ENCODE data around the gene GALNT17.
"Not testable (repeated sequence)": the region's sequence is repeated elsewhere in the genome, so short reads cannot be mapped to it uniquely, and the experiment has no call there.

Gene GALNT17

DNA sequence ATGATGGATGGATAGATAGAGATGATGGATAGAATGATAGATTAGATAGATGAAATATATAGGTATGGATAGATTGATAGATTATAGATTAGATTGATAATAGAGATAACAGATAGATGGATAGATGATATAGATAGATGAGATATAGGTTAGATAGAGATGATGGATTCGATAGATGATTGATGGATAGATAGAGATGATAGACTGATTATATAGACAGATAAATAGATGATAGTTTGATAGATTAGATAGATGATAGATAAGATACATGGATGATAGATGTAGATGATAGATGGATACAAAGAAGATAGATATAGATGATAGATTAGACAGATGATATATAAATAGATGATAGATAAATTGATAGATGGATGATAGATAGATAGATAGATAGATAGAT, 448.1 kb downstream of the GALNT17 start:
- DNase-seq (ENCODE audit: low read depth, low spot score) = no peak
- Histone ChIP-seq H3K9me3 (ENCODE audit: low read depth, low read length) (no peaks in the 10 kb centered on the region), H3K4me3 (no peak overlapping the region), H3K9ac (ENCODE audit: insufficient read length) (no peak overlapping the region), H3K27ac (no peak overlapping the region), H3K36me3 (ENCODE audit: insufficient read depth, low read length) (peaks cover 6% of the 10 kb centered on the region; the same call in 1 of the 2 replicates)
- TF ChIP-seq EZH2 (IDR thresholded peaks at IDR 0.05) = no peak
- TF ChIP-seq POLR2AphosphoS5 (IDR thresholded peaks at IDR 0.05; ENCODE audit: borderline replicate concordance, low read depth, low read length) = no peak
- no peak for TF ChIP-seq FOXP2 (optimal IDR thresholded peaks at IDR 0.05; ENCODE audit: control extremely low read depth, extremely low read length, insufficient read depth)

DNA sequence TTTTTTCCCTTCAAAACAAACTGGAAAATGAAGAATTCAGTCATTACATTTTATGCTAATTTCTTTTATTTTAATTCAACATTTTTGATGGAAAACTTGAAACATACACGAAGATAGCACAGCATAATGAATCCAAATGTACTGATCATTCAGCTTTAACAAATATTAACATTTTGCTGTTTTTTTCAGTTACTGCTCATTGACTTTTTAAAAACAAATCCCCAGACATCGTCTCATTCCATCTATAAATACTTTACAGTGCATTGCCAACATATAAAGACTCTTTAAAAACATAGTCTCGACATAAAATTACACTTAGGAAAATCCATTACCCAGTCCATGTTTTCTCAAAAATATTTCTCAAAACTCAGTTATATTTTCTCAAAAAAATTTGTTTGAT, 452.3 kb downstream of the GALNT17 start:
- no peak for TF ChIP-seq FOXP2 (optimal IDR thresholded peaks at IDR 0.05; ENCODE audit: control extremely low read depth, extremely low read length, insufficient read depth)
- no peak for TF ChIP-seq POLR2AphosphoS5 (IDR thresholded peaks at IDR 0.05; ENCODE audit: borderline replicate concordance, low read depth, low read length)
- no peak for TF ChIP-seq EZH2 (IDR thresholded peaks at IDR 0.05)
- H3K27ac ChIP-seq = no peak overlapping the region; the same call in 1 of the 2 replicates
- no peak for DNase-seq (ENCODE audit: low read depth, low spot score)
- peaks cover 8% of the 10 kb centered on the region for H3K36me3 ChIP-seq (ENCODE audit: insufficient read depth, low read length)
- no peaks in the 10 kb centered on the region for H3K9me3 ChIP-seq (ENCODE audit: low read depth, low read length)
- no peak overlapping the region for H3K9ac ChIP-seq (ENCODE audit: insufficient read length)
- H3K4me3 ChIP-seq = no peak overlapping the region

DNA sequence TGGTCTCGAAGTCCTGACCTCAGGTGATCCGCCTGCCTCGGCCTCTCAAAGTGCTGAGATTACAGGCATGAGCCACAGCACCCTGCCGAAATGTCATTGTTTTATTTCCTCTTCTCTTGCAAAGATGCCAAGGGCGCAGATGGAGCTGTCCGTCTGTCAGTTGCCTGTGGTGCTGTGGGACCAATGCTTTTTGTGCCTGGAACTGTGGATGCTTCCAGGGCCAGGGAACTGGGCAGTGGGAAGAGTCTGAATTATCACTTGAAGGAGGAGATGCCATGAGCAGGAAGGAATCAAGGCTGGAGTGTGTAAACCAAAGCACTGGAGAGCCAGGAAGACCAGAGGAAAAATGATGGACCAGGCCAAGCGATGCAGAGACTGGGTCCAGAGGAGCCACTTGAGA, 459.9 kb downstream of the GALNT17 start:
- Histone ChIP-seq H3K9ac (ENCODE audit: insufficient read length) (no peak overlapping the region), H3K27ac (no peak overlapping the region), H3K4me3 (no peak overlapping the region), H3K9me3 (ENCODE audit: low read depth, low read length) (no peaks in the 10 kb centered on the region), H3K36me3 (ENCODE audit: insufficient read depth, low read length) (peaks cover 8% of the 10 kb centered on the region)
- TF ChIP-seq FOXP2 (optimal IDR thresholded peaks at IDR 0.05; ENCODE audit: control extremely low read depth, extremely low read length, insufficient read depth) = no peak
- no peak for TF ChIP-seq EZH2 (IDR thresholded peaks at IDR 0.05)
- TF ChIP-seq POLR2AphosphoS5 (IDR thresholded peaks at IDR 0.05; ENCODE audit: borderline replicate concordance, low read depth, low read length) = no peak
- DNase-seq (ENCODE audit: low read depth, low spot score) = no peak

DNA sequence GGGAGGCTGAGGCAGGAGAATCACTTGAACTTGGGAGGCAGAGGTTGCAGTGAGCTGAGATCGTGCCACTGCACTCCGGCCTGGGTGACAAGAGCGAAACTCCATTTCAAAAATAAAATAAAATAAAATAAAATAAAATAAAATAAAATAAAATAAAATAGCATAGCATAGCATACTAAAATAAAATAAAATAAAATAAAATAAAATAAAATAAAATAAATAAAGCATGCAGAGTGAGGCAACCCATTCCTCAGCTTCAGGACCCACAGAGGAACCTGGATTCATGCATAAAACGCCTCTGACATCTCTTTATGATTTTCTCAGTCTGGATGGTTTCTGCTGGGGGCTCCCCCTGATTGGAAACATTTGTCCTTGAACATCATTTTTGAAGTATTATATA, 460.4 kb downstream of the GALNT17 start:
- DNase-seq (ENCODE audit: low read depth, low spot score); H3K4me3 ChIP-seq; H3K9me3 ChIP-seq (ENCODE audit: low read depth, low read length); H3K9ac ChIP-seq (ENCODE audit: insufficient read length); H3K27ac ChIP-seq; H3K36me3 ChIP-seq (ENCODE audit: insufficient read depth, low read length): not testable (repeated sequence)

DNA sequence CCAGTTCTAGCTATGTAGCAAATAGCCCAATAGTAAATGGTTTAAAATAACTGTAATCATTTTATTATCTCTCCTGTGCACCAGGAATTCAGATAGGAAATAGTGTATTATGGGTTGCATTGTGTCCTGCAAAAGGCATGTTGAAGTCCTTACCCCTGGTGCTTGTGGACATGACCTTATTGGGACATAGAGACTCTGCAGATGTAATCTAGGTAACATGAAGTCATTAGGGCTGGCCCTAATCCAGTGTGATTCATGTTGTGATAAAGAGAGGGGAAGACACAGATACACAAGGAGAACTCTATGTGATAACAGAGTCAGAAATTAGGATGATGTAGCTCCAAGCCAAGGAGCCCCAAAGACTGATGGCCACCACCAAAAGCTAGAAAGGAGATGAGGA, 462.8 kb downstream of the GALNT17 start:
- TF ChIP-seq FOXP2 (optimal IDR thresholded peaks at IDR 0.05; ENCODE audit: control extremely low read depth, extremely low read length, insufficient read depth) = no peak
- no peak for TF ChIP-seq EZH2 (IDR thresholded peaks at IDR 0.05)
- no peak for TF ChIP-seq POLR2AphosphoS5 (IDR thresholded peaks at IDR 0.05; ENCODE audit: borderline replicate concordance, low read depth, low read length)
- no peak overlapping the region for H3K9ac ChIP-seq (ENCODE audit: insufficient read length)
- H3K4me3 ChIP-seq = no peak overlapping the region

DNA sequence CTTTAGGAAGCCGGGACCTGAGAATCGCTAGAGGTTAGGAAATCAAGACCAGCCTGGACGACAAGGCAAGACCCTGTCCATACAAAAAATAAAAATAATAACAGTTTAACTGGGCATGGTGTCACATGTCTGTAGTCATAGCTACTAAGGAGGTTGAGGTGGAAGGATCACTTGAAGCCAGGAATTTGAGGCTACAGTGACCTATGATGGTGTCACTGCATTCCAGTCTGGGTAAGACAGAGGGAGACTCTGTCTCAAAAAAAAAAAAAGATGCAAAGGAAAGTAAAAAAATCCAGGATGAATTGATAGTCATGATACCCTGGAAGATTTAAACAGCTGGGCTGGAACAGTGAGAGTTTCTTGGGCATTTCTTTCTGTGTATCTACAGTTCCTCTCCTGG, 463.2 kb downstream of the GALNT17 start:
- H3K27ac ChIP-seq = no peak overlapping the region
- H3K9ac ChIP-seq (ENCODE audit: insufficient read length) = no peak overlapping the region
- TF ChIP-seq EZH2 (IDR thresholded peaks at IDR 0.05) (no peak), POLR2AphosphoS5 (IDR thresholded peaks at IDR 0.05; ENCODE audit: borderline replicate concordance, low read depth, low read length) (no peak), FOXP2 (optimal IDR thresholded peaks at IDR 0.05; ENCODE audit: control extremely low read depth, extremely low read length, insufficient read depth) (no peak)

More for the DNA sequence above, 462.8 kb downstream of the GALNT17 start:
- no peaks in the 10 kb centered on the region; the same call in 1 of the 2 replicates for H3K36me3 ChIP-seq (ENCODE audit: insufficient read depth, low read length)
- DNase-seq (ENCODE audit: low read depth, low spot score) = no peak
- no peaks in the 10 kb centered on the region for H3K9me3 ChIP-seq (ENCODE audit: low read depth, low read length)
- H3K27ac ChIP-seq = no peak overlapping the region

DNA sequence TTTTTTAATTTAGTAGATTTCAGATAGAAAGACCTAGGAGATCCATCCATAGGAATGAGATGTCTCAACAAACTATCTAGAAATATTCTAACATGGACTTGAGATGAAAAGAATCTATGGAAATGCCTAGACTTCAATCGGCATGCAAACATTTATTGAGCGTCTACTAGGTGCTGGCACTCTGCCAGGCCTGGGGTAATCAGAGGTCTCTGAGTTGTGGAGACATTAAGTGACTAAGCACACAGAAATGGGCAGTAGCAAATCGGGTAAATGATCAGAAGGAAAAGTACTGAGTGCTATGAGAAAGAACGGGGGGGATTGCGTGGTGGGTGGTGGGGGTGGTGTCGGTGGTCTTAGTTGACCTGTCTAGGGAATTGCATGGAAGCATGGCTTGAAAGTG, 466.6 kb downstream of the GALNT17 start:
- Histone ChIP-seq H3K27ac (no peak overlapping the region), H3K36me3 (ENCODE audit: insufficient read depth, low read length) (peaks cover 5% of the 10 kb centered on the region; the same call in 1 of the 2 replicates), H3K9ac (ENCODE audit: insufficient read length) (no peak overlapping the region), H3K9me3 (ENCODE audit: low read depth, low read length) (no peaks in the 10 kb centered on the region), H3K4me3 (no peak overlapping the region)
- TF ChIP-seq POLR2AphosphoS5 (IDR thresholded peaks at IDR 0.05; ENCODE audit: borderline replicate concordance, low read depth, low read length) (no peak), EZH2 (IDR thresholded peaks at IDR 0.05) (no peak), FOXP2 (optimal IDR thresholded peaks at IDR 0.05; ENCODE audit: control extremely low read depth, extremely low read length, insufficient read depth) (no peak)
- no peak for DNase-seq (ENCODE audit: low read depth, low spot score)

More for the DNA sequence above, 463.2 kb downstream of the GALNT17 start:
- DNase-seq (ENCODE audit: low read depth, low spot score) = no peak
- H3K9me3 ChIP-seq (ENCODE audit: low read depth, low read length) = no peaks in the 10 kb centered on the region
- no peak overlapping the region for H3K4me3 ChIP-seq
- no peaks in the 10 kb centered on the region; the same call in 1 of the 2 replicates for H3K36me3 ChIP-seq (ENCODE audit: insufficient read depth, low read length)

DNA sequence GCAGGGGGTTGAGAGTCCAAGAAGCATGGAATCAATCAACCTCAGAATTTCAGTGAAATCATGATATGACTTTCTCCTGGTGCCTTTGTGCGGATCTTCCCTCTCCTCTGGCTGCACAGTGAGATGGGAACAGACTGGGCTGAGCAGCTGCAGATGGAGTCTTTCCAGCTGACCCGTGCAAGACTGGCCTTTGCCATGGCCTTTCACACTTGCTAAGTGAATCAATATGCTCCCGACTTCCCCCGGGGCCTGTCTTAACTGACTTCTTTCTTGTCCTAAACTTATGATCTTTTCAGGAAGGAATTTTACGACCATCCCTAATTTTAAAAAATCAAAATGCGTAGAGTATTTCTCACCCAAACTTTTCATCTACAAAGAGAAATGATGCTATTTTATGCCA, 469.9 kb downstream of the GALNT17 start:
- no peak for DNase-seq (ENCODE audit: low read depth, low spot score)
- Histone ChIP-seq H3K4me3 (no peak overlapping the region), H3K27ac (peak overlapping the region; percentile 46; the same call in 1 of the 2 replicates), H3K9ac (ENCODE audit: insufficient read length) (peak overlapping the region; percentile 29), H3K9me3 (ENCODE audit: low read depth, low read length) (no peaks in the 10 kb centered on the region), H3K36me3 (ENCODE audit: insufficient read depth, low read length) (peaks cover 17% of the 10 kb centered on the region; the same call in 1 of the 2 replicates)
- TF ChIP-seq FOXP2 (optimal IDR thresholded peaks at IDR 0.05; ENCODE audit: control extremely low read depth, extremely low read length, insufficient read depth) = no peak
- no peak for TF ChIP-seq EZH2 (IDR thresholded peaks at IDR 0.05)
- TF ChIP-seq POLR2AphosphoS5 (IDR thresholded peaks at IDR 0.05; ENCODE audit: borderline replicate concordance, low read depth, low read length) = no peak

DNA sequence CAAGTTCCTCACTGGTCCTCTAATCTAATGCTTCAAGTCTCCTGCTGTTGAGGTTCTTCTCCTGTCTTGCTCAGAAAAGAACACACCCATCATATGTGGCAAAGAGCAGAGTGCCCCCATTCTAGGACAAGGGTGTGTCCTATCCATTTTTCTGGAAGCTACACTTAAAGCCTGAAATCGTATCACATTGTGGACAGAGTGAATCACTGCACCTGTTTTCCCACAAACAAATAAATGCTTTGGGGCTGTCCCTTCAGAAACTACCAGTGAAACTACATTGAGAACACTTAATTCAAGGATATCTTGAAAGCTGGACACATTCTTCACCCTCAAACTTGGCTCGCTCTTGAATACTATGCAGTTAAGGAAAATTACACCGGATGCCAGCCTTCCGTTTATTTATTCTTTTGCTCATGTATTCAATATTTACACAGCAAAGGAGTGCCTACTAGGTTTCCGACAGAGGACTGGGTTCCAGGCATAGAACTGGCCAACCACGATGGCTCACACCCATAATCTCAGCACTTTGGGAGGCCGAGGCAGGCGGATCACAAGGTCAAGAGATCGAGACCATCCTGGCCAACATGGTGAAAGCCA, 473.0 kb downstream of the GALNT17 start:
- Histone ChIP-seq H3K9ac (ENCODE audit: insufficient read length) (no peak overlapping the region), H3K9me3 (ENCODE audit: low read depth, low read length) (no peaks in the 10 kb centered on the region), H3K27ac (no peak overlapping the region), H3K36me3 (ENCODE audit: insufficient read depth, low read length) (peaks cover 17% of the 10 kb centered on the region; the same call in 1 of the 2 replicates), H3K4me3 (no peak overlapping the region)
- DNase-seq (ENCODE audit: low read depth, low spot score) = no peak
- TF ChIP-seq EZH2 (IDR thresholded peaks at IDR 0.05) = no peak
- no peak for TF ChIP-seq POLR2AphosphoS5 (IDR thresholded peaks at IDR 0.05; ENCODE audit: borderline replicate concordance, low read depth, low read length)
- no peak for TF ChIP-seq FOXP2 (optimal IDR thresholded peaks at IDR 0.05; ENCODE audit: control extremely low read depth, extremely low read length, insufficient read depth)
